ENCODE results near the gene CCDC157. TPM values are rescaled to one million over a fixed set of nuclear protein-coding genes. Genes with fewer than 3 reads are reported as not detected.

CCDC157 gene
- 3.6 and 5.5 TPM in 2 replicates for total RNA-seq (2014; rRNA removed; shearing (Covaris generic))

DNA sequence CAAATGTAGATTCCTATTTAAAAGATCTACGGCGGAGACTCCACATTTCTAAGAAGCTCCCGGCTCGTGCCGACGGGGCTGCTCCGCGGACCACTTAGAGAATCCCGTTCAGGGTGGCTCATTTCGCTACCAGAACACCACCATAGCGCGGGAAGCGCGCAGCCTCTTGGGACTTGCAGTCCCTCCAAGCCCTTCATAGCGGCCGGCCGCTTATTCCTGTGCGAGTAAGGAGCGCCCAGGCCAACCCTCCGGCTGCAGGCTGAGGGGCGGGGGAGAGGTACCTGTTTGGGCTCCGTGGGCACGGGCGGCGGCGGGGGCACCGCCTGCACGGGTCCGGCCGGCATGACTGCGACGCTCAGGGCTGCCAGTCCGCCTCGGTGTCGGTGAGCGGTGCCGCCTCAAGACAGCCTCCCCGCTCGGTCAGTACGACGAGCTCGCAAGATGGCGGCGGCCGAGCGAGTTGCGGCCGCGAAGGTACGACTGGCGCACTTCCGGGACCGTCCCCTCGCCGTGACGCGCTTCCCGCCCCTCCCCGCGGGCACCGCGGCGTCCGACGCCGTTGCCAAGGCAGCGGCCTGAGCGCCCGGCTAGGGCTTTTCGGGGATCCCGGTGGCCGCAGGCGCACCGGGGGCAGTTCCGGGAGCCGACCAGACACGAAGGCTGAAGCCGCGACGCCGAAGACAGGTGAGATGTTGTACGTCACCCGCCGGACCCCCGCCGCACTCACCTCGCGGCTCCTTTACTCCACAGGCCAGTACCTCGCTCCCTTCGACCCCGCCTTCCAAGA is at the start of gene CCDC157, which contains the start of gene SF3A1:
Gene CCDC157, plus strand, starts transcription at position 559 of the 787 bp plus-strand sequence. CDS start 8,994 bp downstream, outside the sequence.
Gene SF3A1, minus strand, starts transcription at position 446 of the 787 bp plus-strand sequence. Its CDS starts 102 bp downstream, at position 344.
- DNase-seq (ENCODE audit: low spot score): peak; percentile 81

DNA sequence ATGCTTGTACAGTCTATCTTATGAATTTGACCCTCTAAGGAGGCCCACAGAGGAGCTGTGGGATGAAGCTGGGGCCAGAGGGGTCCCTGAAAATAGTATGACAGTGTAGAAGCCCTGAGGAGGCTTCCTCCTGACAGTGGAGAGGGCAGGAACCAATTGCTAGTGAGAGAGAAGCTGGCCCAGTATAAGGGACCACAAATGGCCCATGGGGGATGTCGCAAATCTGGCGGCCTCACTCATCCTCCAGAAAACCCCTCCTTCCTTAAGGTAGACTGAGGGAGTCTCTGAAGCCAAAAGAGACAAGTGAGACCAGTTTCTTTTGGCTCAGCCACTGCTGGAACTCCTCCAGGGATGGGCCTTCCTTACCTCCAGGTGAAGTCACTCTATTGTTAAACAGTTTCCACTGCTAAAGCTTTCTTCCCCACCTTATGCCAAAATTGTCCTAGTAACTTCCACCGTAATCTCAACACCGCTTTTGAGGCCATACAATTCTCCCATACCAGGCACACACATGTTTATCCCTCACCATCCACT is 49.7 kb upstream of the CCDC157 start:
- DNase-seq (ENCODE audit: low spot score): no peak

DNA sequence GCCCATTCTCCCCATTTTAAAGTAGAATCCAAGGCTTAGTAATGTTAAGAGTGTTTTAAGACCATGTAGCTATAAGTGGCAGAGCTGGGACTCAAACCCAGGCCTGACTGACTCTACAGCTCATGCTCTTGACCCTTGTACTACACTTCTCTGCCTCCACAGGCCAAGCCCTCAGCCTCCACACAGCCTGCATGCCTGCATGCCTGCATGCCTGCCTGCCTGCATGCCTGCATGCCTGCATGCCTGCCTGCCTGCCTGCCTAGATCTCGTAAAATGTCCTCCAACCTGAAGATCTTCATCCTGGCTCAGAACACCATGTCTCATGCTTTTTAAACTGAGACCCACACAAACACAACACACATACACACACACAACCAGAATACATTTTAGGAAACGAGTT is 48.7 kb upstream of the CCDC157 start:
- DNase-seq (ENCODE audit: low spot score): no peak

DNA sequence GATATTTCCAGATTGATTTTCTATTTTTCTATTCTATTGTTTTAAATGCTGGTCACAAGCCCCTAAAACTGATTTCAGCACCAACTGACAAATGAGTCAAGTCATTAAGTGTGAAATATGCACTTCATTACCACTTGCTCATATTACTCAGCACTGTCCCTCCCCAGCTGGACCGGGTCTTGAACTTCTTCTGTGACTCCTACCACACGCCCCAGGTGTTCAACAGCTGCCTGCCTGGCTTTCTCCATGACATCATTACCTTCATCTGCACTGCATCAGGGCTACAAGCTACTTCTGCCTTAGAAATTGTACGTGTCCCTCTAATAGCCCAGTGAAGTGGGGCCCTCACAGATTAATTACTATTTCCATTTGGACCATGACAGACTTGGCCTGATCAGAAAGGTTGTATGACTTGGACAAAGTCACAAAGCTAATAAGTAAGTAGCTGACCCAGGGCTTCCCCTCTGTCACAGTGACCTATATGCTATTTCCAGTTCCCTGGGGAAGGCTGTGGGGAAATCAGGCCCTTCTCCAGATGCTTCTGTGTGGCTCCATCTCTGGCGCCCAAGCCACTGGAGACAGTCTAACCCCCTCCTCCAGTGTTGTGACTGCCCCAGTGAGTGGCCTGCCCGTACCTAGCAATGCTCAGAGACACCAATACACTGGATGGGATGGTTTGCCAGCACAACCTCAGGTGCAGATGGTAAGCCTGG is 48.1 kb upstream of the CCDC157 start:
- no peak for DNase-seq (ENCODE audit: low spot score)

DNA sequence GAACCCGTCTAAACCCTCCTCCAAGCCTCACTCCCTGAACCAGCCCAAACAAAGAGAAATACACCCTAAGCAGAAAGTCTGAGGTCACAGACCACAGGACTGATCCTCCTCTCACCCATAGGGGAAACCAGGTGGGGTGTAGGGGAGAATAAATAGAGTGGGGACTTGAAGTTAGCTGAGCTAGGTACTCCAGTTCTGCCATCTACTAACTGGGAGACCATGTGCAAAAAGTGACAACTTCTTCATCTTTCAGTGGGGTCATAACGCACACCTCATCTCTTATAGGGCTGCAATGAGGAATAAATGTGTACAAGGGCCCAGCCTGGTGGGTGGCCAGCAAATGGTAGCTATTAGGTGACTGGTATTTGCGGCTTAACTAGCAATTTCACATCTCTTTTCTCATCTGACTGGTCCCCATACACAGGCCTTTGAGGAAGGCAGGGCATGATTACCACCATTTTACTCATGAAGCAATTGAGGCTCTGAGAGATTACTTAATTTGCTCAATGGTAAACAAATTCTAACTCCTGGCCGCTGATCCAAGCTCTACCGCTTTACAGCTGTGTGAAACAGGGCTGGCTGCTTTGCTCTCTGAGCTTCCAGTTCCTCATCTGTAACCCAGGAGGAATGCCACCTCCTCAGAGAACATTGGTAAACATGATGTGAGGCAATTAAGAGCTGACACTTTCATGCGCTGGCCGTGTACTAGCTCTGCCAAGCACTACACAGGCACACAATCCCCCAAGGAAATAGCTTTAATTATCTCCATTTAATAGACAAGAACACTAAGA is 46.7 kb upstream of the CCDC157 start:
- peak; percentile 40 for DNase-seq (ENCODE audit: low spot score)

DNA sequence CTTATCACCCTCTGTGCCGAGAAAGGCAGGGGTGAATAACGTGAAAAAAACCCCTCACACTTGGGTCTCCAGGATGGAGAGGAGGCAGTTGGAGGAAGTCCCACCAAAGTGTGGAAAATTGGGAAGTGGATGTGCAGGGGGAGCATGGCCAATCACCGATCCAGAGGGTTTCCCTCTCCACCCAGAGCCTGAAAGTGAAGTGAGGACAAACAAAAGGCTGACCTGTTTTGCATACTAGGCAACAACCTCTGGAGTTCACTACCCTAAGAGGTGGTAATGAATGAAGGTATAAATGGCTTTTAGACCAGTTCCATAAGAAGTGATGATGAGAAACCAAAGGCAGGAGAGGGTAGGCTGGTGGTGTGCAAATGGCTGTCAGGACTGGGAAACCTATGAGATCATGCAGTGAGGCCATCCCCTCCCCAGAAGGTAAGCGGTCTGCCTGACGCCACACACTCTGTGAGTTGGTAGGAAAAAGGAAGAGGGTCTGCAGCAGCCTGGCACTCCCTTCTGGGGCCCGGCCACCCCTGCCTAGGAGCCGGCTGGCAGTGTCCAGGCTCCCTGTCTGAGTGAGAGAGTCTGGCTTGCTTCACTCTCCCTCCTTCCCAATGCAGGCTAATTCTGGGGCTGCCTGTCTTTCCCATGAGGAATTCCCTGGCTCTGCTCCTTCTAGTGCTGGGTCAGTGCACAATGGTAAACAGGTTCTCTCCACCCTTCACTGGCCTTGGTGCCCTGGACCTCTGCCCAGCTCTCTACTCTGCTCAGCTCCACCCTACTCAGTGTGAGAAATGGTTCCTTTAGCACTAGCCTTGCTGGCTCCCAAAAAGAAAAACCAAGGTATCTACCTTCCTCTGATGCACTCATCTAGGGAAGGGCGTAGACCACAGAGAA is 45.7 kb upstream of the CCDC157 start:
- peak; percentile 63 for DNase-seq (ENCODE audit: low spot score)

DNA sequence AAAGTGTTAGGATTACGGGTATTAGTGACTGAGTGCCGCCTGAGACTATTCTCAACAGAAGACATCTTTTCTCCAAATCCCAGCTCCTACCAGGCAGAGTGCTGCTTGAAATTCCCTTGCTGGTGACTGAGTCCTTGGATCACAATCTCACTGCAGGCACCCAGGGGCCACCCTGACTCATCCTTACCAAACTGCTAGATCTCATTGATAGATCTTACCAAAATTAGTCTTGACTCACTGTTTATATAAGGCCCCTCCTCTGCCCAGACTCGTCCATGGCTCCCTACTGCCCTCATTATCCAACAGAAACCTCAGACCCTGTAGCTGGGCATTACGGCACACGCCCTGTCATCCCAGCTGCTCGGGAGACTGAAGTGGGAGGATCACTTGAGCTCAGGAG is 44.8 kb upstream of the CCDC157 start:
- no peak for DNase-seq (ENCODE audit: low spot score)

DNA sequence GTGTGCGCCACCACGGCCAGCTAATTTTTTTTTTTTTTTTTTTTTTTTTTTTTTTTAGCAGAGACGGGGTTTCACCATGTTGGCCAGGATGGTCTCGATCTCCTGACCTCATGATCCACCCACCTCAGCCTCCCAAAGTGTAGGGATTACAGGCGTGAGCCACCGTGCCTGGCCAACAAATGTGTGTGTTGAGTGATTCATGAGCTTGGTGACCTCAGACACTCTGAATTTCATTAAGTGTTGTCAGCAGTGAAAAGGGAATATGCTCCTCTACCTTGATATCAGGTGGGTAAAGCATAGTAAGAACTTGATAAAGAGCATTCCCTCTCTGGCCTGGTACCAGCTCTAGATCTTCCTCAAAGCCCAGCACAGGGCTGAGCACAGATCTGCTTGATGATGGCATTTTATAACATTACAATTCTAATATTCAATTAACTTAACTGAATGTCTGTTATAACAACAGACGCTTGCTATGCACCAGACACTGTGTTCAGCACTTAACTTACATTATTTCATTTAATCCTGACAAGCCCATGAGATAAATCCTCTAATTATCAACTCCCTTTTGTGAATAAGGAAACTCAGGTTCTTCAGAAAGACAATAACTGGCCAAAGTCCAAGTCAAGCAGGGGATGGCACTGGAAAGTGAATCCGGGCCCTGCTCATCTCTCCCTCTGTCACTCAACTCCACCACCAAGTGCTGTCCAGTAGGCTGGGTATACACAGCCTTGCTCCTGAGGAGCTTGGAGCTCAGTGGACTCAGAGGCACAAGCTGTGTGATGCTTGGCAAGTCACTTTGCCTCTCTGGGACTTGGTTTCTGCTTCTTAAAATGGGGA is 43.1 kb upstream of the CCDC157 start:
- DNase-seq (ENCODE audit: low spot score): no peak

DNA sequence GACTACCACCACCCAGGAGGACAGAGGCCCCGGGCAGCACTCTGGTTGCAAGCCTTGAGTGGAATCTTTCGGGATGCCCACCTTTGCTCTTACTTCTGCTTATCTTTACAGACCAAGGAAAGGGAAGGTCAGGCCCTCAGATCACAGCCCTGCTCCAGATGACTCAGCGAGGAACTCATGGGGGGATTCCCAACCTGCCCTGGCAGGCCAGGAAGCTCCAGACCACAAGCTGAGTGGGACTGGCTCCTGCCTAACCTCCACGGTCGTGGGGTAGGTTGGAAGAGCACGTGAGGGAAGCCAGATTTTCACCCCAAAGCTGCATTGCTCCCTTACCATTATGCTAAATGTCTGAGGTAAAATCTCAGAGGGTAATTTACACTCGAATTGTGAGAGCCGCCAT is 41.9 kb upstream of the CCDC157 start:
- DNase-seq (ENCODE audit: low spot score): no peak

DNA sequence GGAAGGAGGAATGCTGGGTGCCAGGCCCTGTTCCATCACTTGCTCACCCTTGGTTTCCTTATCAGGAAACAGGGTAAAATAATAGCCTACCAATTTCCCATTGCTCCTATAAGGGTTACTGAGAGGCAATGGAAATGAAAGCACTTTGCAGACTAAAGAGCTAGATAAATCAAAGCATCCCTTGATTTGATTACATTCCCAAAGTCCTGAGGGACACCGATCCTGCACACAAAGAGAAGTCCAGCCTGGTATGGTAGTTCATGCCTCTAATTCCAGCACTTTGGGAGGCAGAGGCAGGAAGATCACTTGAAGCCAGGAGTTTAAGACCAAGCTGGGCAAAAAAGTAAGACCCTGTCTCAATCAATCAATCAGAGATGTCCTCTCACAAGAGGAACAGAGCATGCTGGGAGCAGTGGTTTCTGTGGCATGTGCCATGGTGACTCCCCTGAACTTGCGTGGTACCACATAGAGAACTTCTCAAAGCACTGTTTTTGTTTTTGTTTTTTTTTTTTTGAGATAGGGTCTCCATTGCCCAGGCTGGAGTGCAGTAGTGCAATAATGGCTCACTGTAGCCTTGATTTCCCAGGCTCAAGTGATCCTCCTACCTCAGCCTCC is 40.7 kb upstream of the CCDC157 start:
- DNase-seq (ENCODE audit: low spot score): no peak

DNA sequence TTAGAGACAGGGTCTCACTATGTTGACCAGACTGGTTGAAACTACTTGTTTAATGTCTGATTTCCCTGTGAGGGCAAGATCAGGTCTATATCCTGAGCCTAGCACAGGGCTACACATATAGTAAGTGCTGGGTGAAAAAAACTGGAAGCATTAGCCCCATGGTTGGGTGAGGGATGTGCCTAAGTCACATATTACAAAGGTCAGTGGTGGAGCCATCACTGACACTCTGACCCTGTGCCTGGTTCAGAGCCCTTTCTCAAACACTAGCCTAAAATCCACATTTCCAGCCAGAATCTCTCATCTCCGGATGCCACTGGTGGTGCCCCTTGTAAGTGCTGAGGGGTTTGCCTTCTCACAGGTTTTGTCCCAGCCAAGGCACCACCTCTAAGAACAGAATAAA is 39.0 kb upstream of the CCDC157 start:
- no peak for DNase-seq (ENCODE audit: low spot score)

DNA sequence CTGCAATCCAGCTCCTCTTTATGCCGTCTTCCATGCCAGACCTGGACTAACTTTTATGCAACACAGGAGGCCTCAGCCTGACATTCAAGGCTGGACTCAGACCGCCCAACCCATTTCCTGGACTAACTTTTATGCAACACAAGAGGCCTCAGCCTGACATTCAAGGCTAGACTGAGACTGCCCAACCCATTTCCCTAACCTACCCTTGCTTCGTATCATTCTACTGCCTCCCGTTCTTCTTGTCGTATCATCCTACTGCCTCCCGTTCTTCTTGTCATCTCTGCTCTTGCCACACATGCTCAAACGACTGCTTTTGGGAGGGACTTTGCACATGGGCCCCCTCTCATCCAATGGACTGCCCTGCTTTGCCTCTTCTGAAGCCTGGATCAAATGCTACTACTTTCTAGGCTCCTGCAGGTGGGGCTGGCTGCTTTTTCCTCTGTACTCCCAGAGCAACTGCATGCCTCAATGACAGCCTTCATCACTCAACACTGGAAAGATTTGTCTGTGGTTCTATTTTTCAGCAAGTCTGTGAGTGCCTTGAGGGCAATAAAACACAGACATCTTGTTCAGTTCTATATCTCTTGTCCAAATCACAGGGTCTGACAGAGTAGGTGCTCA is 37.9 kb upstream of the CCDC157 start:
- DNase-seq (ENCODE audit: low spot score): no peak

DNA sequence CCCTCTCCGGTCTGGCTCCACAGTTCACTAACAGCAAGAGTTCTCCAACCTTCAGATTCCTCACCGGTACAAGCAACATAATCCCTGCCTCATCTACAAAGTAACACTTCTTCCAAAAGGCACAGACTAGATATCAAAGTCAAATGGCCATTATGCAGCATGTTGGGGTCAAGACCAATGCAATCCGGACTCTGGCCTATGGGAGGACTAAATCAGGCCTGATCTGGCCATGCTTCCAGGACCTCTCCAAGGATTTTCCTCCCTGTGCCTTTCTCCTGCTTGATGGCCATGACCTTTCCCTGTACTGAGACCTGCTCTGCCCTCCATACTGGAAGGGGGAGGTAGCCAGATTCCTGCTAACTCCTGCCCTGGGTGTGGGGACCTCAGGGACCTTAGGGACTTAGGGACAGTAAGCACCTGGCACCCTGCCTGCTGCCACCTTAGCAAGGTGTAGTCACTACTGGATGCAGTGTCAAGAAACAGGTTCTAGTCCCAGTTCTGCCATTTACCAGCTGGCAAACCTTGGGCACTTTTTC is 36.7 kb upstream of the CCDC157 start:
- DNase-seq (ENCODE audit: low spot score): no peak

DNA sequence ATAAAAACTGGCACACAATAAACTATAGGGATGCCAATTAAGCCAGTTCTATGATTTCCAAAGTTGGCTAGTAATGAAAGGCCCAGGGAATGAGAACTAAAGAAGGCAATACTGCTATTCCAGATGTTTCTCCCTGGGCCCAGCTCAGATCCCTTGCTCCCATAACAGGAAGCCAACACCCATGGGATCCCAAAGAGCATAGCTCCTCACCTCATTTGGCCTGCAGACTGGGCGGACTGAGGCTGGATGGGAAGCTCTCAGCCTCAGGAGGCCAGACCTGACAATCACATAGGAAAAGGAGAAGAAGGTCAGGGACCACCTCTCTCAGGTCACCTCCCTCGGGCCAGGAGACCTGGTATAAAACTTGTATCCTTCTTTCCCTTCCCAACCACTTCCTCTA is 35.3 kb upstream of the CCDC157 start:
- DNase-seq (ENCODE audit: low spot score): no peak

DNA sequence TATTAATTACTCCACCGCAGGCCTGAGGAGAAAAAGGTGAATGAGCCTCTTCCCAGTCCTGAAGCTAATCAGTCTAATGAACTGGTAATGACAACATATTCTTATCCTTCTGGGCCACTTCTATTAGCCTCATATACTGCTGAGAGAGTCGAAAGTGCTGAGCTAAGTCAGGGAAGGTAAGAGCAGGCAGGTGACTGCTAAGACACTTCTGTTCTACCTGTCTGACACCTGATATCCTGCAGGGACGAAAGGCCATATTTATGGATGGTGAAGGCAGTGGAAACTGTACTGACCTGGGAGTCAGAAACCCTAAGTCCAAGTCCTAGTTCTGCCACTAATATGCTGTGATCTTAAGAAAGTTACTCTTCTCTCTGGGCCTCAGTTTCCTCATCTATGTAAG is 33.6 kb upstream of the CCDC157 start:
- DNase-seq (ENCODE audit: low spot score): no peak

DNA sequence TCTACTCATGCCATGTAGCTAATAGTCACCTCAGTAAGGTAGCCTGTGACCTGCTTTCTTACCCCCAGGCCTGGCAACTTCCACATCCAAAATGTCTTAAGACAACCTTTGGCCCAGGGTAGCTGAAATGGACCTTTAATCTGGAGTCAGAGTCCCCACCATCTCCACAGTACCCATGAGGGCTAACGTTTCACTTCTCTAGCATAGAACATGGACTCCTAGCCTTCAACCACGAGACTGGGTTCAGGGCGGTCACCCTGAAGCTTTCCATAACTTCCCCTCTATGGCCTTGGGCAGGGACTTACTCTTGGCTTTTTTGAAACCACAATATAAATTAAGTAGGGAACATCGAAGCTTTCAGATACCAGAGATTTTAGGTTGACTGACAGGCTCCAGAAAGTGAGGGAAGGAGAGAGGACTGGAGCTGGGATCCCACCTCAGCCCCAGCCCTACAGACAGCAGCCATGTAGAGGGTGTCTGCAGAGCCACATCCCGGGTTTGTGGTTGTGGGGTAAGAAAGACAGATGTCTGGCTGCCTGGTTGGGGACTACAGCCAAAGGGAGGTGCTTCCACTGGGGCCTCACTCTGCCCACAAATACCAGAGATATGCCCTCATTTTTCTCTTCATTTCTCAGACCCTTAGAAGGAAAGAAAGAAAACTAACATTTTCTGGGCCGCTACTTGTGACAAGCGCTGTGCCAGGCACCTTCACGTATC is 32.6 kb upstream of the CCDC157 start:
- DNase-seq (ENCODE audit: low spot score): no peak

DNA sequence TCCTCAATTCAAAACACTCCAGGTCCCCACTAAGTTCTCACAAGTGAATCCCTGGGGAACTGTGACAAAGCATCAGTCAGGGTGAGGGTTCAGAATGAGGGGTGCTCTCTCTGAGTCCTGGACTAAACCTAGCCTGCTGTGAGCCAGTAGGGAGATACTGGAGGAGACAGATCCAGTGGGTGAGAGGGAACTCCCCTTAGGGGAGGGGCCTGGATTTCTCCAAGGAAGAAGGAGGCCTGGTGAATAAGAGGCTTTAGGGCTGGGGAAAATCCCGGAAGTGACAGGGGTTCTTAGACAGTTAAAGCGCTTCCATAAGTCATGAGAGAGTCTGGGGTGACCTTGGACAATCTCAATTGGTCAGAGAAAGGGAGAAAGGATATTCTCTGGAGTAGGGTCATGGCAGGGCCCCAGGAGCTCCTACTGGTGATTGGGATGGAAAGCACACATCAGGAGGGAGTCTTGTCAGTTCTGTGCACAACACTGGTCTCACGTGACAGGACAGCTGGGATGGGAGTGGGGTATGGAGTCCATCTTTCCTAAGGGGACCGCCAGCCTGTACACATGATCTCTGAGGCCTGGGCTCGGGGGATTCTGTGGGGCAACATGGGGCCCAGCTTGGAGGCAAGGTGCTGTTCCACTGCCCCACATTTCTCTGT is 31.6 kb upstream of the CCDC157 start:
- no peak for DNase-seq (ENCODE audit: low spot score)

Measured in HT-29 (cell line).